HG02981 (cell line): ENCODE data around the gene SURF1.
"Not testable (repeated sequence)": the region's sequence is repeated elsewhere in the genome, so short reads cannot be mapped to it uniquely, and the experiment has no call there.

ENCODE experiments used
- ATAC-seq: cut with Tn5 transposase; IDR thresholded peaks from one replicate; pipeline ENCODE4 v1.9.1; 2021; ENCODE audit warnings: mild to moderate bottlenecking, moderate library complexity; ENCODE audit not compliant: unreplicated experiment

The SURF1 gene

DNA sequence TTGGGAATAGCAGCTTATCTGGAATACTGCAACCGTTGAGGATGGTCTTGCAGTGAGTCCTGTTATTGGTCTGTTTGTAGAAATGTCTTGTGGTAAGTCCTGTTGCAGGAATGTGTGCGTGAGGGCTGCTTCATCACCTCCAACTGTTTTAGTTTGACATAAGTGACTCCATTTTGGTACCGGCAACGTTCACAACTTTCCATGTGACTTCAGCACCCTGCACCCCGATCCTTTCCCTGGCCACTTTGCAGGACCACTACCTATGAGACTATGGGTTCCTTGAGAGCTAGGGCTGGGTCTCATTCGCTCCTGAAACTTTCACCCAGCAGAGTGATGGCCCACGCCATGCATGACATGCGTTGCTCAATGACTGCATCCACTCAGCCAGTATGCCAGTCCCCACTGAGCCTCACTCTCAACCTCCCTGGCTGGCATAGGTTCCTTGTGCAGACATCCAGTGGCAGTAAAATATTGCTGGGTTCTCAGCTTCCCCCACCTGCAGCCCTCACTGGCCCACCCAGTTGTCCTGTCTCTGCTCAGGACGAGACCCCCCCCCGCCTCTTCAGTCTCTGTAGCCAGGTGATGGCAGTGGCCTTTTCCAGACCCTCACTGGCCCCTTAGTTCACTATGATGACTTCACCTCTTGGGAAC is 28.3 kb downstream of the SURF1 start:
- ATAC-seq: no peak

DNA sequence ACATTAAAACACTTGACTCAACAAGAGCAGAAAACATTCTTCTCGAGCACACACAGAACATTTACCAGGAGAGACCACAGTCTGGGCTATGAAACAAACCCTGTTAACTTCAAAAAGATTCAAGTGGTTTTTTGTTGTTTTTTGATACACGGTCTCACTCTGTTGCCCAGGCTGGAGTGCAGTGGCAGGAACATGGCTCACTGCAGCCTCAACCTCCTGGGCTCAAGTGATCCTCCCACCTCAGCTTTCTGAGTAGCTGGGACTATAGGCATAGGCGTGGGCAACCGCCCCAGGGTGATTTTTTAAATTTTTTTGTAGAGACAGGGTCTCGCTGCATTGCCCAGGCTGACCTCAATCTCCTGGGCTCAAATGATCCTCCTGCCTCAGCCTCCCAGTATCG is 29.3 kb downstream of the SURF1 start:
- not testable (repeated sequence) for ATAC-seq

DNA sequence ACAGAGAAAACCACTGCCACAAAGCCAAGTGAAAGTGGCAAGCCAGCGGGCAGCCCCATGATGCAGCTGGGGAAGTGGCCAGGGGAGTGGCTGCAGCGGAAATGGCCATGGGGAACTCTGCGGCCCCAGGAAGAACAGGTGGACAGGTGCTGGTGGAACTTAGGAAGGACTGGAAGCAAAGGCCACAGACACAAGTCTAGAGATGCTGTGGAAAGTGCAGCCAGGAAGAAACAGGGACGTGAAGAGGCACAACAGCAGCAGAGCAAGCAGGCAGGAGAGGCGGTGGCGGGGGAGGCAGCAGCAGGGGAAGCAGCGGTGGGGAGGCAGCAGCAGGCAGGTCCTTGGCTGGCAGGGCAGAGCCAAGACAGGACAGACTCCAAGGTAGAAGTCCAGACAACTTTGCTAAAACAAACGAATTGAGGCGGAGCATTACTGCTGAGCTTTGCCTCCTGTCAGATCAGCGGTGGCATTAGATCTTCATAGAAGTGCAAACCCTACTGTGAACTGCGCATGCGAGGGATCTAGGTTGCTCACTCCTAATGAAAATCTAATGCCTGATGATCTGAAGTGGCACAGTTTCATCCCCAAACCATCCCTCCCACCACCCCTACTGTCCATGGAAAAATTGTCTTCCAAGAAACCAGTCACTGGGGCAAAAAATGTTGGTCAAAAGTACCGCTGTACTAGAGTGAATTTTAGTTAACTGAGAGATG is 32.1 kb downstream of the SURF1 start:
- ATAC-seq: no peak

DNA sequence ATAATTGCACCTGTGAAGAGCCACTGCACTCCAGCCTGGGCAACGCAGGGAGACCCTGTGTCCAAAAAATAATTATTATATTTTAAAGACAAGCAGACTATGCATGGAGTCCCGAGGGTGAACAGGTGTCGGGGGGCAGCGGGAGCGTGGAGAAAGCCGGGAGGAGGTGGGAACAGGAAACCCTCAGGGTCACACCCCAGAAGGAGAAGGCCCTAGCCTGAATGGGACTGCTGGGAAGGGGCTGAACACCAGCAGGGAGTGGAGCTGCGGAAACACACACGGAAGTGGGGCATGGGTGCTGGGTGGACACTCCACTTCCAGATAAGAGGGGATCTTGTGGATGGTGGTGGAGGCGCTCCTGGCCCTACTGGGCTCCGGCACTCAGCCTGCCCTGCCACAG is 33.1 kb downstream of the SURF1 start:
- ATAC-seq: no peak

DNA sequence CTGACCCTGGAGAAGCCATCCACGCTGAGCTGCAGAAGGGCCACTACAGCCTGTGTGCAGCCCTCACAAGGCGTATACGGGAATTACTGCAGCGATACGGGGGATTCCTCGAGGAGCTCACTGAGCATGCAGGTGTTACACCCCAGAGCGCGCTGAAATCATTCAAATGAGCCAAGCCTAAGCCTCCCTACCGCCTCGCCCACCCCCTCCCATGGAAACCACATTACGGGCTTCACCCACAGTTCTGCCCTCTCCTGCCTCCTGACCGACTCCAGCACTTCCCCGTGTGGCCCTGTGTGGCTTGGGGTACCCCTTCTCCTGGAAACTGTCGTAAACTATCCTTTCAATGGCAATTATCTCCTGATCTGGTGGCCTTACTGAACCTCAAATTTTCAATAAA is 33.6 kb downstream of the SURF1 start:
- ATAC-seq: no peak

DNA sequence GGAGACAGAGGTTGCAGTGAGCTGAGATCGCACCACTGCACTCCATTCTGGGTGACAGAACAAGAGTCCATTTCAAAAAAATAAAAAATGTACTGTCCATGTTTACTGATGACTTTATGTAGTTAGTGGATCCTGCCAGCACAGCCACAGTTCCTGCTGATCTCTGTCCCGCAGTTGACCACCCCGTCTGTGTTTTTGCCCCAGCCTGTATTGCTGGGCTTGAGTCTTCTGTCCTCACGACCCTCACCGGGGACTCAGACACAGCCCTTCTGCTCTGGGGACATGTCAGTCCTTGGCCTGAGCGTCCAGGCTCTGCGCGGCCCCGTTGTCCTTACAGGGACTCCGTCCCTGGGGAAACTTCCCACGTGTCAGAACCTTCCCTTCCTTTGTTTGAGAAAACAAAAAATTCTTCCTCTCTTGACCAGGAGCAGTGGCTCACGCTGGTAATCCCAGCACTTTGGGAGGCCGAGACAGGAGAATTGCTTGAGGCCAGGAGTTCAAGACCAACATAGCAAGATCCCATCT is 34.8 kb downstream of the SURF1 start:
- ATAC-seq: no peak

DNA sequence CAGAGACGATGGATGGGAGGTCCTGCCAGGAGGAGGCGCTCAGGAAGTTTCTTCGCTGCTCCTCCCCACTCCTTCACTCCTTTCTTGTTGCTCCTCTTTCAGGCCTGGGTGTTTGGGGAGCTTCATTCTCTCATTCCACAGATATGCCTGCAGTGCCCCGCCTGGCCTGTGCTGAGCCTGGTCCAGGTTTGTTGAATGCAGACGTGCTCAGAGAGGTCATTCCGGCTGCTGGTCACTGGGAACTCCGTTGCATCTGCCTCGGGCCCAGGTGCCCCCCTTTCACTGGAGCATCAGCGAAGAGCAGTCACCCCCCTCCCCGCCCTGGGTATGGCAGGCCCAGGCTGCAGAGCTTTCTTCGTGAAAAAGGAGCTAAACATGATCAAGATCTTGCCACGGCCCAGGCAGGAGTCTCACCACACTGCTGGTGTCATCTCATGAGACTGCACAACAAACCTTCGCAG is 35.8 kb downstream of the SURF1 start:
- ATAC-seq: no peak

DNA sequence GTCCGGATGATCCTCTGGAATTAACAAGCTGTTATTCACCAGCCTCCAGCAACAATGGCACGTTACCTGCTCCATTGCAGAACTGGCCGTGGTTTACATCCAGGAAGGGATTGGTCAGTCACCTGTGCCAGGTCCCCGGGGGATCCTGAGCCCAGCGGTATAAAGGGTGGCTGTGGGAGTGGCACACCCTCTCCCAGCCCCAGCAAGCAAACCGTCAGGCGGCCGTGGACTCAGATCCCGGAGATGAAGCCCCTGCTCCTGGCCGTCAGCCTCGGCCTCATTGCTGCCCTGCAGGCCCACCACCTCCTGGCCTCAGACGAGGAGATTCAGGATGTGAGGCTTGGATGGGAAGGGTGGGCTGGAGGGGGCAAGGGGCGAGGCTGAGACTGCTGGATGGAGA is 38.7 kb downstream of the SURF1 start:
- not testable (repeated sequence) for ATAC-seq

DNA sequence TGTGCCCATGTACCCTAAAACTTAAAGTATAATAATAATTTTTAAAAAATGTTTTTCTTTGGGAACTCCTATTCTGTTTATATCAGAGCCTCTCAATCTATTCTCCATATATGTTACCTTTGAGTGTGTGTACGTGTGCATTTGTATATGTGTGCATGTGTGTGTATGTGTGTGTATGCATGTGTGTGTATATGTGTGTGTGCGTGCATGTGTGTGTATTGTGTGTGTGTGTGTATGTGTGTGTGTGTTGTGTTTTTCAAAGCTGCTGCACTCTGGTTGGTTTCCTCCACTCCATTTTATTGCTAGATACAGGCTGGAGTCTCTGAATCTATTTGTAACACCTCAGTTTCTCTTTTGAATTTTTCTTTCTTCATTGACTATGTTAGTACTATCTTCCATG is 40.3 kb downstream of the SURF1 start:
- no peak for ATAC-seq

DNA sequence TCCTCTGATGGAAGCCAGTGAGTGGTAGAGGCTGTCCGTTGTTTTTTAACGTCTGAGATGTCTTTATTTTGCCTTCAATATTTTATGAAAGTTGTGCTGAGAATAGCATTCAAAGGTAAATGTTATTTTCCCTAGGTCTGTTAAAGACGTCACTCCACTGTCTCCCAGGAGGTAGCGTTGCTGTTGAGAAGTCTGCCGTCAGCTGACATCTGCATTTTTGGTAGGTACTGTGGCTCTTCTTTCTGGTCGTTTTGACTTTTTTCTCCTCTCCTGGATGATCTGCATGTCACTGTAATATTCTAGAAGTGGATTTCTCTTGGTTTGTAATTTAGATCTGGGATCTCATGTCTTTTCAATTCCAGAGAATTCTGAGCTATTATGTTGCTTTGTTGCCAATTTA is 46.7 kb downstream of the SURF1 start:
- no peak for ATAC-seq

DNA sequence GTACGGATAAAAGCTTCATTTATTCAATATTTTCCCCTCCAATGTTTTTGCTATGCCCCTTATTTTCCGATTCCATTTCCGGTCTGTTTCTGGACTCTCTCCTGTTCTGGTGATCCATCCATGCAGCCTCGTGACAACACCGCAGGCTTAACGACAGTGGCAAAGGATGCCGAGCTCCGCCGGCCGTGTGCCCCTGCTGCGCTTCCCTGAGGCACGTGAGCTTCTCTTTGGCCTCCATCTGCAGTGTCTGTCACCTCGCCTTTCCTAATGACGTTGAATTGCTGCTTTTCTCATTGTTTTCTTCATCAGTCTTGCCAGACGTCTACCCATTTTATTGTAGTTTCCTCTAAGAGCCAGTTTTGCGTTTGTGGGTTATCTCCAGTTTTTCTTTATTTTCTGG is 49.0 kb downstream of the SURF1 start:
- no peak for ATAC-seq

DNA sequence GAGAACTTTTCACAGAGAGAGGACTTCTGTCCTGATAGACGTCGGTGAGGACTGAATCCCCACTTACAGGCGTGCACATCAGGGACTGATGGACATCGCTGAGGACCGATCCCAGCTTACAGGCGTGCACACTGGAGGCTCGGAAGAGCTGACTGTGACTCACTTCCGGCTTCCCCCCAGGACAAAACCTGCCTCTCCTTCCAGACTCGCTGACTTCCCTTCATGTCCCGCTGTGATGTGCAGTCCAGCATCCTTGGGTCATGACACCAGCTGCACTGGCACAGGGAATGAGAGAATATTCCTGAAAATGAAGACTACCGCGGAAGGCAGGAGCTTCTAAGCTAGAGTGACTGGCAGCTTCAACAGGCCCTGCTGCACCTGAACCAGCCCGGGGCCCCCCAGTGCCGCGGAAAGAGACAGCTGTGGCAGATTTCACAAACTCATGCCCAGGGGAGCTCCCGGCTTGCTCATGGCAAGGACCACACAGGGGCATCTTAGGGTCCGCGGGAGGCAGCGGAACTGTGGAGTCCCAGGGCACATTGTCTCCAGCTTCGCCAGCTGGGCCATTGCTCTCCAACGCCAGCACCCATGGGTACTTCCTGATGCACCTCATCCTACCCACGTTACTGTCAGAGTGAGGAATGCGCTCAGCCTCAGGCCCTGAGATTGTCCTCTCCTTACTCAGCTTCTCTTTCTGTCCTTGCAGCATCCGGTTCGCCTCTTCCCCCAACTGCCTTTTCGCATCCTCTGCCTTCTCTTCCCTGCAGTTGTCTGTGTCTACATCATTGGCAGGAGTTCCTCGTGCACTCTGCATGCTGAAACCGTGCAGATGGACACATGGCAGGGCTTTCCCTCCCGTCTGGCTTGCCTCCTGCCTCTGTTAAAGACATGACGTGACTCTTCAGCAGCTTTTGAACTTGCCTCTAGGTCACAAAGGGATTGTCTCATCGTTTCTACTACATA is 49.8 kb downstream of the SURF1 start:
- ATAC-seq: no peak

DNA sequence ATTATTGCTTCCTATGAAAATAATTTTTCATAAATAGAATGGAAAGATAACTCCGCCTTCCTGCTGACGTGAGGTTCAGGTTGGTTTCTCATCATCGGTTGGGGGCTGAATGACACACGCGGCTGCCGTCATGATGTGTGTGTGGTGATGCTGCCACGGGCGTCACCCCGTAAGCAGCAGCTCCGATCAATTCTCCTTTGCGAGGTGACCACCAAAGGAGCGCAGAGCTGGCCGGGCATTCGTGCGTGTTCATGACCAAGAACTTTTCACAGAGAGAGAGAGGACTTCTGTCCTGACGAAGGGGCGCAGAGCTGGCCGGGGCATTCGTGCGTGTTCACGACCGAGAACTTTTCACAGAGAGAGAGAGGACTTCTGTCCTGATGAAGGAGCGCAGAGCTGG is 50.6 kb downstream of the SURF1 start:
- no peak for ATAC-seq

DNA sequence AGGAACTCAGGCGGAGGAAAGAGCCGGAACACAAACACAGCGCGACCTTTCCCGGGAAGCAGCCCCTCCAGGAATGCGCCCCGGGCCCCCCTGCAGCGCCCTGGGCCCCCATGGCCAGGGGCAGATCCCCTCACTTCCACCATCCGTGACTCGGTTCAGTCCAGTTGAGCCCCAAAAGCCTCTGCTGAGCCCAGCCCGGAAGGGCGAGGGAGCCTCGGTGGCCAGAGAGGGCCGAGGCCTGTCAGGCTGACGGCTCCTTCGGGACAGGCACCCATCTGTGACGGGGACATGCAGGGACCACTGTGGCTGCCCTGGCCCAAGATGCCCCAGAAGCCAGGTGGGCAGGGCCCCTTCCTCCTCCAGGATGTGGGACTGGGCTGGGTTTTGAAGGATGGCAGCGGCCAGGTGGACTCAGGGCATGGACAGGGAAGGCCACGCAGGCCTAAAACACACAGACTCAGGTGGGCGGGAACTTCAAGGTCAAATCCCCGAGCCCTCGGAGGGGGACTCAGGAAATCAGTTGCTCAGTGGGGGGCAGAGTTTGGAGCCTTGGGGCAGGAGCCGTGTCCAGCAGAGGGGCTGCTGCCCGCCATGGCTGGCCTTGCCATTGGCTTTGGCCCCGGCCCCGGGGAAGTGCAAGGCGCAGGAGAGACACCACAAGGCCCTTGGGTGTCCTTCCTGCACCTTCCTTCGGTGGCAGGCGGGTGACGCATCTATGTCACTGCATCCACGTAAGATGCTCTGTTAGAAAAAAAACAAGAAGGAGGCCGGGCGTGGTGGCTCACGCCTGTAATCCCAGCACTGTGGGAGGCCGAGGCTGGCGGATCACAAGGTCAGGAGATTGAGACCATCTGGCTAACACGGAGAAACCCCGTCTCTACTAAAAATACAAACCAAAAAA is 51.6 kb downstream of the SURF1 start:
- no peak for ATAC-seq

DNA sequence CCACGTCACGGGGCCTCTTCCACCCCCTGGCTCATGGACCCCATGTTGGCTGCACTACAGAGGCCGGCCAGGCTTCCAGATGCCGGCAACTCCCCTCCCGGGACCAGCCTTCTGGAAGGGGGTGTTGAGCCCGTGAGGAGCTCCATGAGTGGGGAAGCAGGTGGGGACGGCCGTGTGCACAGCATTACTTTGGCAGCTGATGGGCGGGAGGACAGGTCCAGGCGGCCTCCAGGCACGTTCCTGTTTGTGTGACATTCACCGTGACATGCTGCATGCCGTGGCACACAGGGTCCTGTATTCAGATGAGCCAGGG is 52.2 kb downstream of the SURF1 start:
- no peak for ATAC-seq

DNA sequence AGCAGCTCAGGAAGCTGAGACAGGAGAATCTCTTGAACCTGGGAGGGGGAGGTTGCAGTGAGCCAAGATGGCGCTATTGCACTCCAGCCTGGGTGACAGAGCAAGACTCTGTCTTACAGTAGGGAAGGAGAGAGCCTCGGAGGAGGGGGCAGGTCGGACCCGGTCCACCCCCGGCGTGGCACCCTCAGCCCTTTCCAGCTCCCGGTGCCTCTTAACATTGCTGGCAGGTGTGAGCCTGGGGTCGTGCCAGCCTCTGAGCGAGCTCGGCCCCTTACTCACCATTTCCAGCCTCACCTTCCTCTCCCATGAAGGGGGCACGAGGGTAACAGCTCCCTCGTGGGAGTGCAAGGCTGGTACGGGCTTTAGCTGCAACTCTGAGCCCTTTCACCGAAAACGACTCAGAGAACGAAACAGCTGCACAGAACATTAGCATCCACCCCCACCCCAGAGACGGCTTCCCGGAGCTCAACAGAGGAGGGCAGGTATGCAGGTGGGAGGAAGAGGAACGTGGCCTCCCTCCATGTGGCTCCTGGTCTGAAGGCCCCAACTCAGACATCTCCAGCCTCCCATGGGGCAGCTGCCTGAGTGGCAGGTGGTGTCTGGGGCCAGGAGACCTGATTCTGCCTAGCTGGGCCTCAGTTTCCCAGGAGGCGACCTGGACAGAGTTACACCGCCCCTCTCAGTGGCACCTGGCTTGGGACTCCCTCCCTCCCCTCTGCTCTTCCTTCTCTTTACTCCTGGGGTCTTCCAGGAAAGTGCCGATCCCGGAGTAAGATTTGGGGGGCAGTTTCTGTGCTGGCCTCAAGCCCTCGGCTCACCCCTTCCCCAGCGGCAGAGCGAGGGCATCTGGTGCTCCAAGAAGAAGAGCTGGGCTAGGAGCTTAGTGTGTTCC is 52.8 kb downstream of the SURF1 start:
- ATAC-seq: no peak
